Keratinocyte (primary cell): ENCODE results near the gene TMEM266. TPM values are rescaled to one million over a fixed set of nuclear protein-coding genes. Genes with fewer than 3 reads are reported as not detected.
A peak's percentile ranks its signal among the peaks of the same experiment; 100 is the strongest.
"Not testable (repeated sequence)": the region's sequence is repeated elsewhere in the genome, so short reads cannot be mapped to it uniquely, and the experiment has no call there.

Experiments
- DNase-seq: peaks from one replicate; pipeline ENCODE4 v3.0.0-alpha.2; 2011; ENCODE audit warnings: low read depth, missing footprints, low spot score
- FAIRE-seq: peaks from 2 replicates; lab custom pipeline; 2011; peaks lifted over from hg19 to GRCh38; lab: Jason Lieb, UNC
- H2AFZ ChIP-seq: 2 replicates; pipeline ENCODE4 v1.6.0; 2012; ENCODE audit warnings: low read length, control low read depth, inconsistent platforms; ENCODE audit not compliant: control insufficient read depth
- H3K27ac ChIP-seq: 2 replicates; pipeline ENCODE4 v1.5.1; 2011; ENCODE audit warnings: low read length; ENCODE audit not compliant: control insufficient read depth, insufficient read depth
- H3K27me3 ChIP-seq: 3 replicates; pipeline ENCODE4 v1.6.0; 2011; ENCODE audit warnings: low read length; ENCODE audit not compliant: control insufficient read depth, insufficient read depth; ENCODE audit errors: extremely low read depth
- H3K36me3 ChIP-seq, 2 experiments: 2 replicates in 1 of 2; 3 replicates in 1 of 2; pipeline ENCODE4 v1.5.1; 2011; ENCODE audit warnings: low read length in 2 of 2, mild to moderate bottlenecking in 1 of 2; ENCODE audit not compliant: control insufficient read depth in 2 of 2, insufficient read depth in 2 of 2; ENCODE audit errors: extremely low read depth in 1 of 2
- H3K4me1 ChIP-seq: 3 replicates; pipeline ENCODE4 v1.5.1; 2011; ENCODE audit warnings: low read length; ENCODE audit not compliant: control insufficient read depth, insufficient read depth; ENCODE audit errors: extremely low read depth
- H3K4me2 ChIP-seq: 3 replicates; pipeline ENCODE4 v1.6.0; 2011; ENCODE audit warnings: low read depth, low read length; ENCODE audit not compliant: control insufficient read depth, insufficient read depth; ENCODE audit errors: extremely low read depth
- H3K4me3 ChIP-seq, 3 experiments: fragments of 200-600 bp in 1 of 3; sonication (generic) in 1 of 3; 2 replicates in 2 of 3; 3 replicates in 1 of 3; pipeline ENCODE4 v1.5.1; 2011 to 2016; ENCODE audit warnings: low read length in 3 of 3, mild to moderate bottlenecking in 3 of 3, control low read depth in 2 of 3, inconsistent platforms in 1 of 3, low read depth in 1 of 3, mixed read lengths in 1 of 3, mixed run types in 1 of 3, moderate library complexity in 1 of 3; ENCODE audit not compliant: control insufficient read depth in 2 of 3, insufficient read depth in 2 of 3; ENCODE audit errors: extremely low read depth in 1 of 3
- H3K79me2 ChIP-seq: 2 replicates; pipeline ENCODE4 v1.6.0; 2012; ENCODE audit warnings: low read length; ENCODE audit not compliant: control insufficient read depth, insufficient read depth
- H3K9ac ChIP-seq: 3 replicates; pipeline ENCODE4 v1.6.0; 2011; ENCODE audit warnings: low read length; ENCODE audit not compliant: control insufficient read depth, insufficient read depth; ENCODE audit errors: extremely low read depth
- H3K9me1 ChIP-seq: 3 replicates; pipeline ENCODE4 v1.6.0; 2011; ENCODE audit warnings: low read length; ENCODE audit not compliant: control insufficient read depth, insufficient read depth; ENCODE audit errors: extremely low read depth
- H3K9me3 ChIP-seq: 2 replicates; pipeline ENCODE4 v1.5.1; 2012; ENCODE audit warnings: low read depth, low read length; ENCODE audit not compliant: control insufficient read depth
- H4K20me1 ChIP-seq: 3 replicates; pipeline ENCODE4 v1.6.0; 2011; ENCODE audit warnings: low read length; ENCODE audit not compliant: control insufficient read depth, insufficient read depth; ENCODE audit errors: extremely low read depth
- CTCF ChIP-seq, 3 experiments: IDR thresholded peaks in 1 of 3; conservative IDR thresholded peaks in 1 of 3; optimal IDR thresholded peaks in 1 of 3; 2 replicates in 2 of 3; 3 replicates in 1 of 3; pipeline versions ENCODE3 to v1.5.1; 2011; ENCODE audit warnings: low read length in 3 of 3, mild to moderate bottlenecking in 3 of 3, moderate library complexity in 2 of 3, control low read depth in 1 of 3, inconsistent platforms in 1 of 3; ENCODE audit not compliant: insufficient read depth in 2 of 3; ENCODE audit errors: extremely low read depth in 1 of 3
- EZH2 ChIP-seq: IDR thresholded peaks from one replicate; pipeline ENCODE4 v1.6.1; 2012; ENCODE audit warnings: inconsistent platforms, mild to moderate bottlenecking, low read length, moderate library complexity
- dilution Hi-C: fragments of 300-500 bp; cut with MboI; formaldehyde crosslinking; loops from one replicate; pipeline ENCODE4 v1.7.0; 2020; ENCODE audit warnings: low sequenced_read_pairs; ENCODE audit not compliant: extremely low pct_ligation_motif_present
- polyA plus RNA-seq, 5 experiments: library from polyadenylated mRNA; depleted of rRNA in 3 of 5; stranded (reverse) in 3 of 5; stranded (forward) in 1 of 5; unstranded in 1 of 5; fragments of >200 nt; gene quantifications; 1 replicate in 1 of 5; 2 replicates in 3 of 5; 3 replicates in 1 of 5; pipeline versions ENCODE4 v1.2.1 to v1.2.3, GENCODE V29; 2011 to 2012; ENCODE audit warnings: missing spikeins in 2 of 5, low read depth in 1 of 5, low replicate concordance in 1 of 5

Gene TMEM266
- polyA plus RNA-seq, 1 donor (not counting 4 experiments of a cell fraction or from before 2014, with no cell fraction given) = 0.03 TPM

- Histone ChIP-seq H4K20me1 (no peaks in the 10 kb centered on the region), H3K27ac (no peak overlapping the region), H3K79me2 (no peaks in the 10 kb centered on the region), H3K9me1 (no peaks in the 10 kb centered on the region), H3K36me3 (no peaks in the 10 kb centered on the region), H3K4me3 (no peak overlapping the region), H3K9ac (no peak overlapping the region), H3K9me3 (no peaks in the 10 kb centered on the region), H3K4me2 (no peak overlapping the region), H2AFZ (no peak overlapping the region), H3K4me1 (peaks cover 20% of the 10 kb centered on the region), H3K27me3 (no peaks in the 10 kb centered on the region)
- dilution Hi-C loops = no loop called here
- no peak for FAIRE-seq
- TF ChIP-seq EZH2 (no peak), CTCF (optimal IDR thresholded peaks at IDR 0.05 in 1 of 3, IDR thresholded peaks at IDR 0.05 in 1 of 3, conservative IDR thresholded peaks at IDR 0.05 in 1 of 3; ENCODE audit: extremely low read depth in 1 of 3, insufficient read depth in 2 of 3, low read length in 3 of 3) (no peak)
- DNase-seq = no peak
Observed at GRCh38 chr15:76035593-76035992, 24.2 kb upstream of the TMEM266 start.

- Histone ChIP-seq H3K9me3 (no peaks in the 10 kb centered on the region), H3K27ac (no peak overlapping the region), H3K4me3 (peak overlapping the region in 1 of 3 experiments; percentile 26), H3K4me2 (peak overlapping the region; percentile 79), H3K36me3 (no peaks in the 10 kb centered on the region), H3K9me1 (no peaks in the 10 kb centered on the region), H3K4me1 (peaks cover 20% of the 10 kb centered on the region), H3K79me2 (no peaks in the 10 kb centered on the region), H2AFZ (peak overlapping the region; percentile 83), H4K20me1 (no peaks in the 10 kb centered on the region), H3K9ac (no peak overlapping the region), H3K27me3 (no peaks in the 10 kb centered on the region)
- FAIRE-seq = peak; percentile 100
- no peak for TF ChIP-seq EZH2
- no peak for TF ChIP-seq CTCF (optimal IDR thresholded peaks at IDR 0.05 in 1 of 3, IDR thresholded peaks at IDR 0.05 in 1 of 3, conservative IDR thresholded peaks at IDR 0.05 in 1 of 3; ENCODE audit: extremely low read depth in 1 of 3, insufficient read depth in 2 of 3, low read length in 3 of 3)
- peak; percentile 83 for DNase-seq
- dilution Hi-C loops = no loop called here
Observed at GRCh38 chr15:76038512-76038911, 21.3 kb upstream of the TMEM266 start.

GRCh38 chr15:76054201-76054600 lies 5.6 kb upstream of the TMEM266 start:
- H3K27me3 ChIP-seq, H3K9me1 ChIP-seq, H3K9me3 ChIP-seq, H3K27ac ChIP-seq, H3K9ac ChIP-seq, FAIRE-seq, H3K36me3 ChIP-seq, H4K20me1 ChIP-seq, dilution Hi-C loops, H3K79me2 ChIP-seq, DNase-seq, H3K4me2 ChIP-seq, H3K4me3 ChIP-seq, H2AFZ ChIP-seq: not testable (repeated sequence)
- H3K4me1 ChIP-seq = peaks cover 14% of the 10 kb centered on the region
